Neural cell (in vitro differentiated cells): ENCODE data around the gene GPR78.

Experiments used
- CTCF ChIP-seq: fragments of 450-650 bp; IDR thresholded peaks from 2 replicates; pipeline ENCODE4 v1.5.1; 2014; ENCODE audit warnings: antibody characterized with exemption, mild to moderate bottlenecking, moderate library complexity; ENCODE audit not compliant: poor library complexity, severe bottlenecking
- EP300 ChIP-seq: fragments of 450-650 bp; conservative IDR thresholded peaks from 2 replicates; pipeline ENCODE4 v1.6.1; 2014; ENCODE audit warnings: antibody characterized with exemption, mild to moderate bottlenecking, moderate library complexity; ENCODE audit not compliant: poor library complexity, severe bottlenecking
- EZH2 ChIP-seq: fragments of 200-600, 300-800 bp; shearing (Covaris generic), sonication (generic); IDR thresholded peaks from 2 replicates; pipeline ENCODE4 v1.6.1; 2014; ENCODE audit warnings: antibody characterized with exemption, low read length, borderline replicate concordance, mild to moderate bottlenecking; ENCODE audit not compliant: insufficient read depth, poor library complexity, severe bottlenecking
- MXI1 ChIP-seq: fragments of 450-650 bp; conservative IDR thresholded peaks from 2 replicates; pipeline ENCODE4 v1.6.1; 2014; ENCODE audit warnings: antibody characterized with exemption, mild to moderate bottlenecking; ENCODE audit not compliant: poor library complexity, severe bottlenecking
- POLR2AphosphoS5 ChIP-seq: IDR thresholded peaks from 2 replicates; pipeline ENCODE4 v1.6.1; 2012
- REST ChIP-seq: IDR thresholded peaks from 2 replicates; pipeline ENCODE4 v1.6.1; 2012; ENCODE audit warnings: borderline replicate concordance
- SMC3 ChIP-seq: fragments of 450-650 bp; conservative IDR thresholded peaks from 2 replicates; pipeline ENCODE4 v1.6.1; 2014; ENCODE audit warnings: antibody characterized with exemption, mild to moderate bottlenecking, moderate library complexity; ENCODE audit not compliant: poor library complexity
- TAF1 ChIP-seq: IDR thresholded peaks from 2 replicates; pipeline ENCODE4 v1.6.1; 2012; ENCODE audit warnings: low read depth

GRCh38 chr4:8613421-8614364 is 33.5 kb downstream of the GPR78 start:
- TF ChIP-seq CTCF = no peak
- TF ChIP-seq EP300 = no peak
- TF ChIP-seq EZH2 = no peak
- no peak for TF ChIP-seq POLR2AphosphoS5
- TF ChIP-seq MXI1 = no peak
- TF ChIP-seq TAF1 = no peak
- TF ChIP-seq SMC3 = no peak
- no peak for TF ChIP-seq REST
